Gastroesophageal sphincter (tissue), 3 donors: ENCODE measurements around the gene SLC25A31.

Experiments
- POLR2A ChIP-seq, 2 donors: fragments of 450-650 bp; IDR thresholded peaks; one replicate each; pipeline ENCODE4 v1.6.1; 2017; ENCODE audit warnings: antibody characterized with exemption in 2 of 2, mild to moderate bottlenecking in 2 of 2, moderate library complexity in 1 of 2
- TF ChIP-seq, protein P1 (sequence below), 4 experiments: fragments of 200-600 bp in 2 of 4; fragments of 450-650 bp in 2 of 4; sonication (generic) in 1 of 4; IDR thresholded peaks; one replicate each; pipeline ENCODE4 v1.5.1; 2017 to 2019; ENCODE audit warnings: antibody characterized with exemption in 4 of 4, mild to moderate bottlenecking in 2 of 4, moderate library complexity in 2 of 4

DNA sequence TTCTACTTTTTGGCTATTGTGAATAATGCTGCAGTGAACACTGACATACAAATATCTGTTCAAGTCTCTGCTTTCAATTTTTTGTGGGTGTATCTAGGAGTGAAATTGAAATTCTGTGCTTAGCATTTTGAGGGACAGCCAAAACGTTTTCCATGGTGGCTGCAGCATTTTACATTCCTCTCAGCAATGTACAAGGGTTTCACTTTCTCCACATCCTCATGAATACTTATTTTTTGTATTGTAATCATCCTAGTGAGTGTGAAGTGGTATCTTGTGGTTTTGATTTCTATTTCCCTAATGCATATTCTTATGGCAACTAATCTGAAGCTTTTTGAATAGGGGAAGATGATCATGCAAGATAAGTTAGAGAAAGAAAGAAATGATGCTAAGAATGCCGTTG lies 92.2 kb downstream of the SLC25A31 start:
- TF ChIP-seq, protein P1, sequence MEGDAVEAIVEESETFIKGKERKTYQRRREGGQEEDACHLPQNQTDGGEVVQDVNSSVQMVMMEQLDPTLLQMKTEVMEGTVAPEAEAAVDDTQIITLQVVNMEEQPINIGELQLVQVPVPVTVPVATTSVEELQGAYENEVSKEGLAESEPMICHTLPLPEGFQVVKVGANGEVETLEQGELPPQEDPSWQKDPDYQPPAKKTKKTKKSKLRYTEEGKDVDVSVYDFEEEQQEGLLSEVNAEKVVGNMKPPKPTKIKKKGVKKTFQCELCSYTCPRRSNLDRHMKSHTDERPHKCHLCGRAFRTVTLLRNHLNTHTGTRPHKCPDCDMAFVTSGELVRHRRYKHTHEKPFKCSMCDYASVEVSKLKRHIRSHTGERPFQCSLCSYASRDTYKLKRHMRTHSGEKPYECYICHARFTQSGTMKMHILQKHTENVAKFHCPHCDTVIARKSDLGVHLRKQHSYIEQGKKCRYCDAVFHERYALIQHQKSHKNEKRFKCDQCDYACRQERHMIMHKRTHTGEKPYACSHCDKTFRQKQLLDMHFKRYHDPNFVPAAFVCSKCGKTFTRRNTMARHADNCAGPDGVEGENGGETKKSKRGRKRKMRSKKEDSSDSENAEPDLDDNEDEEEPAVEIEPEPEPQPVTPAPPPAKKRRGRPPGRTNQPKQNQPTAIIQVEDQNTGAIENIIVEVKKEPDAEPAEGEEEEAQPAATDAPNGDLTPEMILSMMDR (IDR thresholded peaks at IDR 0.05): no peak
- TF ChIP-seq POLR2A (IDR thresholded peaks at IDR 0.05): no peak
